Right kidney (tissue), 1 donor: ENCODE data around the gene ZFR2.
"Not testable (repeated sequence)": the region's sequence is repeated elsewhere in the genome, so short reads cannot be mapped to it uniquely, and the experiment has no call there.

Experiments used
- DNase-seq: peaks from one replicate; pipeline ENCODE4 v3.0.0-alpha.2; 2016

ZFR2 gene

GRCh38 chr19:3837332-3837731, 31.5 kb downstream of the ZFR2 start:
- DNase-seq = no peak

GRCh38 chr19:3836887-3837286, 32.0 kb downstream of the ZFR2 start:
- no peak for DNase-seq

GRCh38 chr19:3835055-3835435, 33.8 kb downstream of the ZFR2 start:
- no peak for DNase-seq

GRCh38 chr19:3834349-3835054, 34.3 kb downstream of the ZFR2 start:
- DNase-seq = no peak

- no peak for DNase-seq
Measured at GRCh38 chr19:3833578-3834348, 35.1 kb downstream of the ZFR2 start.

- DNase-seq = no peak
Measured at GRCh38 chr19:3832001-3832400, 36.8 kb downstream of the ZFR2 start.

- no peak for DNase-seq
Measured at GRCh38 chr19:3831601-3832000, 37.2 kb downstream of the ZFR2 start.

- DNase-seq = no peak
Measured at GRCh38 chr19:3830621-3831589, 37.9 kb downstream of the ZFR2 start.

GRCh38 chr19:3827306-3827705, 41.5 kb downstream of the ZFR2 start:
- no peak for DNase-seq

GRCh38 chr19:3826163-3826562, 42.7 kb downstream of the ZFR2 start:
- DNase-seq = no peak

GRCh38 chr19:3825286-3825956, 43.4 kb downstream of the ZFR2 start:
- DNase-seq = no peak

GRCh38 chr19:3823350-3823713, 45.5 kb downstream of the ZFR2 start:
- DNase-seq = no peak

GRCh38 chr19:3822683-3823349, 46.0 kb downstream of the ZFR2 start:
- DNase-seq = no peak

GRCh38 chr19:3821857-3822364, 46.9 kb downstream of the ZFR2 start:
- peak; percentile 62 for DNase-seq

- no peak for DNase-seq
Measured at GRCh38 chr19:3821156-3821555, 47.7 kb downstream of the ZFR2 start.

- no peak for DNase-seq
Measured at GRCh38 chr19:3819989-3820388, 48.8 kb downstream of the ZFR2 start.

- DNase-seq = no peak
Measured at GRCh38 chr19:3818918-3819317, 49.9 kb downstream of the ZFR2 start.

- no peak for DNase-seq
Measured at GRCh38 chr19:3818466-3818865, 50.4 kb downstream of the ZFR2 start.

GRCh38 chr19:3817761-3818160, 51.1 kb downstream of the ZFR2 start:
- DNase-seq = no peak

- DNase-seq = no peak
Measured at GRCh38 chr19:3816566-3817218, 52.1 kb downstream of the ZFR2 start.

GRCh38 chr19:3816148-3816547, 52.7 kb downstream of the ZFR2 start:
- DNase-seq = not testable (repeated sequence)
